Left cardiac atrium (tissue), 4 donors: ENCODE results near the gene DHRS7. TPM values are rescaled to one million over a fixed set of nuclear protein-coding genes. Genes with fewer than 3 reads are reported as not detected.
A peak's percentile ranks its signal among the peaks of the same experiment; 100 is the strongest.

Source experiments
- ATAC-seq, 2 donors: fragments of 200-7000 bp; cut with Tn5 transposase; one replicate each; pipeline ENCODE4 v1.9.1; 2020; ENCODE audit warnings: mild to moderate bottlenecking in 2 of 2, moderate library complexity in 2 of 2
- DNase-seq: peaks from one replicate; pipeline ENCODE4 v3.0.0-alpha.2; 2020
- intact Hi-C, 2 donors: fragments of 100-400 bp; cut with DNase I; formaldehyde crosslinking; loops; one replicate each; pipeline versions ENCODE4 v1.14.1 to v1.15.1; 2022 to 2023
- long read RNA-seq: library from polyadenylated mRNA; unstranded; transcript quantifications from one replicate; pipeline ENCODE4 v2.0.0, GENCODE V29; 2021
- total RNA-seq, 2 donors: library from RNA; stranded (reverse); fragmentation: NEBNext Ultra II Directional; extraction: Animal tissue kit (Norgen Biotek cat#: 25700); gene quantifications; one replicate each; pipeline ENCODE4 v1.2.1, GENCODE V29; 2021
- donor health status: DM: no; HTN: yes; CAD: no.
- donor health status: DM: no; HTN: yes; CAD: no; lungs with severe emphysema.
- donor health status: DM: yes; HTN: yes; CAD: no.
- donor health status: Dilated cardiomyopathy.

The DHRS7 gene
- 10 to 100 TPM; 50.0 to 54.4 TPM for total RNA-seq
- long read RNA-seq, transcript DHRS7-209 (7 exons, 1,322 nt): major isoform, 71 of 75 reads
- long read RNA-seq, partial matches to known transcripts: 0 of 75 reads
- long read RNA-seq, other reads (novel, unspliced or antisense): 2 of 75 reads

DNA sequence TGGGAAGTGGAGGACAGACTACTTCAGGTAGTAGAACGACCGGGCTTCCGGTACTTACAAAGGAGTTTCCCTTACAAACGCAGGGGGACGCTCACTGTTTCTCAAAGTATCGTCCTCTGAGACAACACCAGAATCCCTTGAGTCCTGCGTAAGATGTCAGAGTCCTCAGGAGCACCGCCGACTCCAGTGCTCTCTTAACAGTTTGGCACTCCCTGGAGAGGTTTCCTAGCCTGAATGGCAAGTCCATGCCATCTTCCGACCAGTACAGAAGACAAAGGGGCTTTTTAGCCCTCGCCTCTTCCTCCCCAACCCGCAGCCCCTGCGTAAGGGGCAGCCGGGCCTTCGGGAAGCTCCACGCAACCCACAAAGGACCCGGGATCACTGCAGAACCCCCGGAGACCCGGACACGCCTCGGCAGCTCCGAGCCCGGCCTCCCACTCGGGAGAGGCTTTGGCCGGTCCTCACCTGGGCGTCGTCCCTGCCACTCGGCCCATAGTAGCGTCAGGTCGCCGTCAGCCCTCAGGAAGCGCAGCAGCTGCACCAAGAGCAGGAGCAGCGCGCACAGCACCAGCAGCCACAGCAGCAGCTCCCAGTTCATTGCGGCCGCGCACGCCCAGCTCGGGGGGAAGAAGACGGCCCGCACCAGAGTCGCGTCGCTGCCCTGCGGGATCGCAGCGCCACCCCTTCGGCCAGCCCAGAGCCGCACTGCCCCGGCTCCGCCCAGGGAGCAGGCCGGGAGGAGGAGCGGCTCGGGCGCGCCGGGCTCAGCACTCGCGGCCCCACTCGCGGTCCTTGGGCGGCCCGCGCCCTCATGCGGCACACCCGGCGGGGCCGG is at the start of gene DHRS7:
DHRS7 (minus strand) TSS at position 687 of the 835 bp plus-strand sequence; CDS start at position 598, 89 bp downstream.
- ATAC-seq: peak; percentile 99
- peak; percentile 88 for DNase-seq
- intact Hi-C loops: loop anchor here in 1 of 2 donors (2.0 kb wide), 1 partner anchor 74 kb away; the partner anchor contains the start of gene PCNX4

- intact Hi-C loops: no loop called here
- no peak for DNase-seq
- no peak for ATAC-seq
Measured at GRCh38 chr14:60214415-60215126, 49.4 kb upstream of the DHRS7 start.

DNA sequence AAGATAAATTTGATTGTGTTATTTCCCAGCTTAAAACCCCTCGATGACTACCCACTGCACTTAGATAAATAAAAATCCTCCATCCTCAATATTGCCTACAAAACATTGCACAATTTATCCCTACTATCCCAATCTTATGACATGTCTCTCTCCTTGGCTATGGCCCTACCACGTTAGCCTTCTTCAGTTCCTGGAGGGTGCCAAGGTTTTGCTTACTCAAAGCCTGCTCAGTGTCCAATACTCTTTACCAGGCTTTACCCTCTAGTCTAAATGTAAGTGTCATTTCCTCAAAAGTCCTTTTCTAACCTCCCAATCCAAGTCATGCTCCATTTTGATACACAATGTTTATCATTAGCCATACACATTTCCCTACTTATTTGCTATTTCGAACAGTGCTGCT is 48.8 kb upstream of the DHRS7 start:
- intact Hi-C loops: no loop called here
- ATAC-seq: no peak
- no peak for DNase-seq

DNA sequence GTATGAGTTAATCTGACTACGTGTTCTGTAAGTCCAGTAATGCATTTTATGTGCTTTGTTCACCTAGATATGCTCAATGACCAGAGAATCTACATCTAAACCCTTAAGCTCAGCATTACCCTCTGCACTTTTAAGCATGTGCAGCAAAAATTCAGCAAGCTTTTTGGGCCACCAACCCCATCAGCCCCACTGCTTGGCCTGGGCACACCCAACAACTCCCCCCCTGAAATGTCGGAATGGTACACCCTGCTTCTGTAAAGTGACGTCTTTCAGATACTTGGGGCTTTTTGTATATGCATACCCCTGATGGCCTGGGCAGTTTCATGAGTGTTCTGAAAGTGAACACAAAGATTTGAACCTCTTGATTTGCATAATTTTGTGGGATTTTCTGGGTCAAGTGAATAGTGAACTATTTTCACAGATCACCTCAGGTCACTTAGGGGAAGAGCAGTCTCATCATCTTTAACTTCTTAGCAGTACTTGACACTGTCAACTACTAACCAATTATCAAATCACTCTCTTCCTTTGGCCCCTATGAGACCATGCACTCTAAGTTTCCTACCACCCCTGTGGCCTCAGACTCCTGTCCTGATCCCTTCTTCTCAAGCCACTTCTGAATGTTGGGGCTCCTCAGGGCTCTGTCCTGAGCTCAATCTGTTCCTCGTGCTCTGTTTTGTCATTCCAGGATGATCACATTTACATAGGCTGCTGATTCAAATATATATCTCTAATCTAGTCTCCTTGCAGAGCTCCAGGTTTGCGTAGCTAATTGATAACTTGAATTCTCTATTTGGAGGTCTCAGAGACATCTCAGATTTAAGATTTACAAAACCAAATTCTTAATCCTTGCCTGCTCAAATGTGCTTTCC is 47.5 kb upstream of the DHRS7 start:
- intact Hi-C loops: no loop called here
- no peak for DNase-seq
- no peak for ATAC-seq

DNA sequence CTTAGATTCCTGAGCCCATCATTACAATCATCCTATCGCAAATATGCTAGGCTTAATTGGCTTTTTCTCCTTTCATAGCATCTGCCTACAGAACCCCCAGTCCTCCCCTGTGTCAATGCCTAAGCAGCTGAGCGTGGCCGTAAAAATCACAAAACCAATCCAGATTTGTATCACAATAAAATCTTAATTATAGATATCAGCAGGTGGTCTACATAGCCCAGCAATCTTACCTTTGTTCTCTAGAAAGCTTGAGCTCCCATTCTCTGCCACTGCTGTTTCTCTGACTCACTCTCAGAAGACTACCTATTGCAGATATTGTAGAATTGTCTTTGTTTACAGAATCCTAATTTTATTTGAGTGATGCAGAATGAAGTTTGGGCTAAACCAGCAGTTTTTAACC is 46.0 kb upstream of the DHRS7 start:
- DNase-seq: no peak
- intact Hi-C loops: no loop called here
- ATAC-seq: no peak

GRCh38 chr14:60210703-60211102 is 45.5 kb upstream of the DHRS7 start:
- intact Hi-C loops: no loop called here
- ATAC-seq: no peak
- DNase-seq: no peak

DNA sequence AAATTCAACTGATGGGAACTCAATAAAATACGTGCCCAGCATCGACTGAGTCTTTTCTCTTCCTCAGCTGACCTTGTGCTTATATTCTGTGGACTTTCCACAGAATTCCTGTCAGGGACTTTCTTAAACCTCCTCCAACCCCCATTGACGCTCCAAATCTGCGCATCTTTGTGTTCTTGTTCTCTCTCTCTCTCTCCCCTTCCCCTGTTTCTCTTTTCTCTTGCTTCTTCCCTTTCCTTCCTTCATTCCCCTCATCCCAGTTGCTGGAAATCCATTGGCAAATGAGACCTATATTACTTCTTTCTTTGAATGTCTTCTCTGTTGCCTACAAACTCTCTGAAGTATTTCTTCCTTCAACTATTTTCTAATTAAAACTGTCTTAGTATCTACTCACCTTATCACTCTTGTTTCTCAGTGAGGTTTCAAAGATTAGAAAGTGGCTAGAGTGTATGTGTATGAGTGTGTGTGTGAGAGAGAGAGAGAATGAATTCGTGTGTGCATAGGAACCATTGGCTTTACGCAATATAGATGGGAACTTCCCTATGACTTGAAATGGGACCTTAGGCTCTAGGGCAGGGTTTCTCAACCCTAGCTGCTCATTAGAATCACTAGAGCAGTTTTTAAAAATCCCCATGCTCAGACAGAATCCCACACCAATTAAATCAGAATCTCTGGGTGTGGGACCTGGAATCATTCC is 41.8 kb upstream of the DHRS7 start:
- intact Hi-C loops: no loop called here
- ATAC-seq (no peak), DNase-seq (no peak)

DNA sequence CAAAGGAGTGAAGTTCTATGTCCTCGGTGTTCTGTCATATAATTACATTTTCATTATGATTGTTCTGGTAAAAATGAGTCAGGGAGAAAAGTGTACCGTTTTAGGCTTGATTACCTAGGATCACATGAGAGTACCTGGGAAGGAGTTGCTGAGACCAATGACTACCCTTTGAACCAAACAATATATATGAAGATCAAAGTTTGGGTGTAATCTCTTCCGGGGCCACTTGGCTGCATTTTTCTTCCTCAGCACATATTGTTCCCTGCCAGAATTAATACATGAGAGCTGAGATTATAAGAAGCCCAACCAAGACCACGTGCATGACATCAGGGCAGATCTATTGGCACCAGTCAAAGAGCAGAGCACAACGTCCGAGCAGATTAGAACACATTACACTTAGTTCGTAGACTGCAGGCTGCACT is 41.1 kb upstream of the DHRS7 start:
- ATAC-seq: no peak
- intact Hi-C loops: no loop called here
- DNase-seq: no peak

GRCh38 chr14:60204843-60205774 is 39.9 kb upstream of the DHRS7 start:
- intact Hi-C loops: no loop called here
- no peak for ATAC-seq
- DNase-seq: no peak

- ATAC-seq (no peak), DNase-seq (no peak)
- intact Hi-C loops: no loop called here
Measured at GRCh38 chr14:60204104-60204842, 39.1 kb upstream of the DHRS7 start.

DNA sequence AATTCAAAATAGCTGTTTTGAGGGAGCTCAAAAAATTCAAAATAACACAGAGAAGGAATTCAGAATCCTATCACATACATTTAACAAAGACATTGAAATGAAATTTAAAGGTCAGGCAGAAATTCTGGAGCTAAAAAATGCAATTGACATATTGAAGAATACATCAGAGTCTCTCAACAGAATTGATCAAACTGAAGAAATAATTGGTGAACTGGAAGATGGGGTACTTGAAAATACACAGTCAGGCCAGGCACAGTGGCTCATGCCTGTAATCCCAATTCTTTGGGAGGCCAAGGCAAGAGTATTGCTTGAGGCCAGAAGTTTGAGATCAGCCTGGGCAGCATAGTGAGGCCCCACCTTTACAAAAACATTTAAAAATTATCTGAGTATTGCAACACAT is 34.1 kb upstream of the DHRS7 start:
- no peak for DNase-seq
- intact Hi-C loops: loop anchor here (5.0 to 10.0 kb wide), 3 partner anchors 125 to 368 kb away; no protein-coding TSS in a partner anchor
- ATAC-seq: no peak

GRCh38 chr14:60197629-60198303 is 32.6 kb upstream of the DHRS7 start:
- ATAC-seq (no peak), DNase-seq (no peak)
- intact Hi-C loops: loop anchor here (5.0 to 10.0 kb wide), 3 partner anchors 127 to 370 kb away; no protein-coding TSS in a partner anchor

GRCh38 chr14:60196291-60196690 is 31.1 kb upstream of the DHRS7 start:
- no peak for ATAC-seq
- intact Hi-C loops: loop anchor here (5.0 to 10.0 kb wide), 3 partner anchors 129 to 371 kb away; no protein-coding TSS in a partner anchor
- DNase-seq: no peak

GRCh38 chr14:60195179-60195810 is 30.1 kb upstream of the DHRS7 start:
- DNase-seq: no peak
- ATAC-seq: peak in 1 of 2 donors; percentile 38
- intact Hi-C loops: loop anchor here (5.0 to 10.0 kb wide), 3 partner anchors 130 to 372 kb away; no protein-coding TSS in a partner anchor
